ENCODE data around the gene EFHD1.
"Not testable (repeated sequence)": the region's sequence is repeated elsewhere in the genome, so short reads cannot be mapped to it uniquely, and the experiment has no call there.

Gene EFHD1

GRCh38 chr2:232653441-232653840, 20.0 kb downstream of the EFHD1 start:
- no peak for DNase-seq

GRCh38 chr2:232655392-232655791, 22.0 kb downstream of the EFHD1 start:
- no peak for DNase-seq

GRCh38 chr2:232658217-232658785, 24.9 kb downstream of the EFHD1 start:
- DNase-seq, result no peak

- DNase-seq, result no peak
Observed at GRCh38 chr2:232659359-232659758, 26.0 kb downstream of the EFHD1 start.

- no peak for DNase-seq
Observed at GRCh38 chr2:232662486-232663260, 29.3 kb downstream of the EFHD1 start.

GRCh38 chr2:232666051-232666805, 32.8 kb downstream of the EFHD1 start:
- DNase-seq, result no peak

GRCh38 chr2:232667989-232668583, 34.7 kb downstream of the EFHD1 start:
- no peak for DNase-seq

- DNase-seq, result no peak
Observed at GRCh38 chr2:232668805-232669444, 35.5 kb downstream of the EFHD1 start.

GRCh38 chr2:232672588-232672987, 39.2 kb downstream of the EFHD1 start:
- no peak for DNase-seq

- DNase-seq, result no peak
Observed at GRCh38 chr2:232674491-232674890, 41.1 kb downstream of the EFHD1 start.

GRCh38 chr2:232675381-232675780, 42.0 kb downstream of the EFHD1 start:
- DNase-seq, result no peak

GRCh38 chr2:232680006-232680405, 46.6 kb downstream of the EFHD1 start:
- DNase-seq, result no peak

GRCh38 chr2:232681527-232681926, 48.1 kb downstream of the EFHD1 start:
- DNase-seq, result no peak

- no peak for DNase-seq
Observed at GRCh38 chr2:232683368-232683767, 50.0 kb downstream of the EFHD1 start.

GRCh38 chr2:232685391-232685790, 52.0 kb downstream of the EFHD1 start:
- not testable (repeated sequence) for DNase-seq

GRCh38 chr2:232687382-232688160, 54.2 kb downstream of the EFHD1 start:
- no peak for DNase-seq

- no peak for DNase-seq
Observed at GRCh38 chr2:232688201-232688600, 54.8 kb downstream of the EFHD1 start.

GRCh38 chr2:232689152-232689910, 55.9 kb downstream of the EFHD1 start:
- DNase-seq, result no peak

- not testable (repeated sequence) for DNase-seq
Observed at GRCh38 chr2:232691117-232691516, 57.7 kb downstream of the EFHD1 start.

- DNase-seq, result no peak
Observed at GRCh38 chr2:232693344-232693743, 59.9 kb downstream of the EFHD1 start.

GRCh38 chr2:232696609-232697058, 63.2 kb downstream of the EFHD1 start:
- no peak for DNase-seq
